NCI-H2196 (cell line): ENCODE data around the gene GAB1.

Experiments
- DNase-seq: peaks from one replicate; lab custom pipeline; 2025; ENCODE audit not compliant: unreplicated experiment; lab: John Stamatoyannopoulos, UW

GAB1 gene

GRCh38 chr4:143407888-143408287 is 71.2 kb downstream of the GAB1 start:
- DNase-seq: no peak

- DNase-seq: no peak
Observed at GRCh38 chr4:143410015-143410414, 73.3 kb downstream of the GAB1 start.

GRCh38 chr4:143411527-143412419 is 75.1 kb downstream of the GAB1 start:
- no peak for DNase-seq

GRCh38 chr4:143412420-143412758 is 75.7 kb downstream of the GAB1 start:
- no peak for DNase-seq

- no peak for DNase-seq
Observed at GRCh38 chr4:143417679-143418403, 81.2 kb downstream of the GAB1 start.

GRCh38 chr4:143420227-143420626 is 83.6 kb downstream of the GAB1 start:
- no peak for DNase-seq

GRCh38 chr4:143421609-143422008 is 84.9 kb downstream of the GAB1 start:
- no peak for DNase-seq

- DNase-seq: no peak
Observed at GRCh38 chr4:143424276-143424675, 87.6 kb downstream of the GAB1 start.

GRCh38 chr4:143431526-143432257 is 95.0 kb downstream of the GAB1 start:
- DNase-seq: no peak

GRCh38 chr4:143432258-143432591 is 95.5 kb downstream of the GAB1 start:
- DNase-seq: no peak

GRCh38 chr4:143433231-143433630 is 96.6 kb downstream of the GAB1 start:
- DNase-seq: no peak

- no peak for DNase-seq
Observed at GRCh38 chr4:143435955-143436354, 99.3 kb downstream of the GAB1 start.

GRCh38 chr4:143437476-143437875 is 100.8 kb downstream of the GAB1 start:
- DNase-seq: no peak

- no peak for DNase-seq
Observed at GRCh38 chr4:143437937-143438336, 101.3 kb downstream of the GAB1 start.

GRCh38 chr4:143438710-143439109 is 102.0 kb downstream of the GAB1 start:
- no peak for DNase-seq

GRCh38 chr4:143441109-143441508 is 104.4 kb downstream of the GAB1 start:
- no peak for DNase-seq

GRCh38 chr4:143441678-143442077 is 105.0 kb downstream of the GAB1 start:
- no peak for DNase-seq

- no peak for DNase-seq
Observed at GRCh38 chr4:143443728-143444127, 107.1 kb downstream of the GAB1 start.

GRCh38 chr4:143451186-143451585 is 114.5 kb downstream of the GAB1 start:
- no peak for DNase-seq

- no peak for DNase-seq
Observed at GRCh38 chr4:143455211-143455610, 118.5 kb downstream of the GAB1 start.

GRCh38 chr4:143458966-143459365 is 122.3 kb downstream of the GAB1 start:
- no peak for DNase-seq
